ENCODE results near the gene PPP1R26. TPM values are rescaled to one million over a fixed set of nuclear protein-coding genes. Genes with fewer than 3 reads are reported as not detected.

Gene PPP1R26
- 0.62 and 1.8 TPM in 2 replicates for polyA plus RNA-seq

GRCh38 chr9:135479469-135480052, at the start of gene PPP1R26:
Gene PPP1R26, plus strand, starts transcription at chr9:135479782. Its CDS starts 4,729 bp downstream, at chr9:135484511.

GRCh38 chr9:135500525-135501260, 21.1 kb downstream of the PPP1R26 start, which contains the start of gene MRPS2:
Gene MRPS2, plus strand, starts transcription at chr9:135500682. Its CDS starts 29 bp downstream, at chr9:135500711.

DNA sequence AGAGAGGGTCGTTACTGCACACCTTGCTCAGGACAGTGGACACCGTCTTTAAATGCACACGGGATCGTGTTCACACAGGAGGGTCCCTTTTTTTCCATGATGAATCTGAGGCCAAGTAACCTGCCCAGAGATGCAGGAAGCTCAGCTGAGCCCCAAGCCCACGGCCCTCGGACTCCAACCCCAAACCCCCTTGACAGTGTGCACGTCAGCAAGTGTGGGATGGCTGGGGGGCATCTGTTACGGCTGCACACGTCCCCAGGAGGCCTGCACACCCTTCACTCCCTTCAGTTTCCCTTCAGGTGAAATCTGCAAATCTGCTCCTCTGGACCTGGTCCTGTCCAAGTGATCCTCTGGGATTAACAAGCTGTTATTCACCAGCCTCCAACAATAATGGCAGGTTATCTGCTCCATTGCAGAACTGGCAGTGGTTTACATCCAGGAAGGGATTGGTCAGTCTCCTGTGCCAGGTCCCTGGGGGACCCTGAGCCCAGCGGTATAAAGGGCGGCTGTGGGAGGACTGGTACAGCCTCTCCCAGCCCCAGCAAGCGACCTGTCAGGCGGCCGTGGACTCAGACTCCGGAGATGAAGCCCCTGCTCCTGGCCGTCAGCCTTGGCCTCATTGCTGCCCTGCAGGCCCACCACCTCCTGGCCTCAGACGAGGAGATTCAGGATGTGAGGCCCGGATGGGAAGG, 41.5 kb downstream of the PPP1R26 start, which contains the start of gene LCN1:
Gene LCN1 (plus strand): TSS at position 525 of the 692 bp plus-strand sequence. CDS start 58 bp downstream, at position 583.

Other genes with a start within 250 kb of the PPP1R26 start
- 10.9 and 12.8 TPM in 2 replicates for gene MRPS2, start 20.9 kb downstream of the PPP1R26 start, polyA plus RNA-seq
- not detected in 2 replicates for gene LCN1, start 41.7 kb downstream of the PPP1R26 start, polyA plus RNA-seq
- gene OBP2A, start 66.3 kb downstream of the PPP1R26 start, polyA plus RNA-seq, result not detected in 2 replicates
- not detected in 2 replicates for gene PAEP, start 82.0 kb downstream of the PPP1R26 start, polyA plus RNA-seq
- not detected in 2 replicates for gene GLT6D1, start 159.8 kb downstream of the PPP1R26 start, polyA plus RNA-seq
- not detected in 2 replicates for gene LCN9, start 183.5 kb downstream of the PPP1R26 start, polyA plus RNA-seq
- 1.4 TPM in 1 of 2 replicates, not detected in the other for gene SOHLH1, start 219.7 kb downstream of the PPP1R26 start, polyA plus RNA-seq
- gene KCNT1, start 222.4 kb downstream of the PPP1R26 start, polyA plus RNA-seq, result 0.07 and 0.82 TPM in 2 replicates

Measured in Purkinje cell (primary cell).